ENCODE data around the gene KCNG1.
"Not testable (repeated sequence)": the region's sequence is repeated elsewhere in the genome, so short reads cannot be mapped to it uniquely, and the experiment has no call there.

Gene KCNG1, protein sequence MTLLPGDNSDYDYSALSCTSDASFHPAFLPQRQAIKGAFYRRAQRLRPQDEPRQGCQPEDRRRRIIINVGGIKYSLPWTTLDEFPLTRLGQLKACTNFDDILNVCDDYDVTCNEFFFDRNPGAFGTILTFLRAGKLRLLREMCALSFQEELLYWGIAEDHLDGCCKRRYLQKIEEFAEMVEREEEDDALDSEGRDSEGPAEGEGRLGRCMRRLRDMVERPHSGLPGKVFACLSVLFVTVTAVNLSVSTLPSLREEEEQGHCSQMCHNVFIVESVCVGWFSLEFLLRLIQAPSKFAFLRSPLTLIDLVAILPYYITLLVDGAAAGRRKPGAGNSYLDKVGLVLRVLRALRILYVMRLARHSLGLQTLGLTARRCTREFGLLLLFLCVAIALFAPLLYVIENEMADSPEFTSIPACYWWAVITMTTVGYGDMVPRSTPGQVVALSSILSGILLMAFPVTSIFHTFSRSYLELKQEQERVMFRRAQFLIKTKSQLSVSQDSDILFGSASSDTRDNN

GRCh38 chr20:51022803-51023616, at the start of gene KCNG1:
KCNG1 (minus strand) TSS chr20:51023107; CDS start chr20:51010338, 12,769 bp downstream.
- in situ Hi-C loops (cut with HindIII; ENCODE audit: low sequenced_read_pairs), result loop anchor here (5.0 kb wide), 2 partner anchors 106 to 224 kb away; no protein-coding TSS in a partner anchor

DNA sequence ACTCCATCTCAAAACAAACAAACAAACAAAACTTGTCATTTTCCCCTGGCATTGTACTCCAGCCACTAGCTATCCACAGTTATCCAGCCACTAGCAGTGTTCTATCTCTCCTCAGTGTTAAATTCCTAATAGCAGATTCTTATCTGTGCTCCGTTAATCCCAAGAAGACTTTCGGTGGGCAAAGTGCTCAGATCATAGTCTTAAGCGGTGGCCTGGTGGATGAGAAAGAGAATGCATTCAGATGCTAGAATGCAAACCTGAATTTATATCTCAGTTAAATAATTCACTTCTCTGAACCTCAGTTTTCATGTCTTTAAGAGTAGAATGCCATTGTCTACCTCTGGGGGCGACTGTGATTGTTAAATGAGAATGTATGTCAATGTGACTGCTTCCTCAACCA, 47.7 kb upstream of the KCNG1 start:
- in situ Hi-C loops (cut with HindIII; ENCODE audit: low sequenced_read_pairs), result no loop called here

GRCh38 chr20:51067792-51068191, 44.9 kb upstream of the KCNG1 start:
- in situ Hi-C loops (cut with HindIII; ENCODE audit: low sequenced_read_pairs), result no loop called here

GRCh38 chr20:51065615-51066014, 42.7 kb upstream of the KCNG1 start:
- in situ Hi-C loops (cut with HindIII; ENCODE audit: low sequenced_read_pairs), result no loop called here

GRCh38 chr20:51064137-51064536, 41.2 kb upstream of the KCNG1 start:
- in situ Hi-C loops (cut with HindIII; ENCODE audit: low sequenced_read_pairs), result no loop called here

- in situ Hi-C loops (cut with HindIII; ENCODE audit: low sequenced_read_pairs), result no loop called here
Measured at GRCh38 chr20:51062065-51062464, 39.2 kb upstream of the KCNG1 start.

DNA sequence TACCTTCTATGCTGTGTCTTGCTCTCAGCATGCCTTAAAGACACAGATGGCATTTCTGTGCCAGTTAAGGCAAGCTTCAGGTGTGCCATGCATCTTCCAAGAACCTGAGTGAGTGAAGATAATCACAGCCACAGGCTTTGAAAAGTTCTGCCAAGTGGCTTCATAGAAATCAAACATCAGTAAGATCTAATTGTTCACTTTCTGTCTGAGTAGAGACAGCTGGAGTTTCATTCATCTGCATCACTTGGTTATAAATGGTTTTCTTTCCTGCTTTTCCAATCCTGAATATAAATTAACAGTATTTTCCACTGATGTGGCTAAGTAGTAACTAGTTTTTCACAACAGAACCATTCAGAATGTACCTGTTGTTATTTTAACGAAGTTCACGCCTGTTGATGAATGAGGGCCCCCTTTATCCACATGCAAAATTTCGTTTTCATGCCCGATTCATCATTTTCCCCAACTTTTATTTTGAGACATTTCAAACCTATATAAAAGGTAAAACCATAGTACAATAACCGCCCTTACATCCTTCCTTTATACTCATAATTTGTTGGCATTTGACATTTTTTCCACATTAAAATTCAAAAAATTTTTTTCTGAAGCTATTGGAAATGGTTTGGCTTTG, 38.6 kb upstream of the KCNG1 start:
- in situ Hi-C loops (cut with HindIII; ENCODE audit: low sequenced_read_pairs), result no loop called here

GRCh38 chr20:51060301-51060700, 37.4 kb upstream of the KCNG1 start:
- in situ Hi-C loops (cut with HindIII; ENCODE audit: low sequenced_read_pairs), result no loop called here

DNA sequence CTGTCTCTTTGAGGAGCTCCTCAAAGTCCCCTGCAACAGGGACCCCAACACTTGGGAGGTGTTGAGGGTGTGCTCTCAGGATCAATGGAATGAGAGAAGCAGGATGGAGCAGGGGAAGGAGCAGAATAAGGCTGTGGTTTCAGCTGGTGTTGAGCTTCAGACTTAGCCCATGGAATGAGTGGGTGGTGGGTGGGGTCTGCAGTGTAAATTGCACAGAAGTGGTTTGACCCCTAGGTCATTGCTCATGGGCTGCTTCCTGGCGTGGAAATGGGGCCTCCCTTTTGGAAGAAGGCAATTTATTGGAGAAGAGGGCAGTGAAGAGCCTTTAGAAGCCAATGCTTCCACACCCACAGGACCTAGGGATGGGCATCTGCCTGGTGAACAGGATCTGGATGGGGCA, 37.0 kb upstream of the KCNG1 start:
- in situ Hi-C loops (cut with HindIII; ENCODE audit: low sequenced_read_pairs), result no loop called here

- in situ Hi-C loops (cut with HindIII; ENCODE audit: low sequenced_read_pairs), result no loop called here
Measured at GRCh38 chr20:51058017-51058416, 35.1 kb upstream of the KCNG1 start.

- in situ Hi-C loops (cut with HindIII; ENCODE audit: low sequenced_read_pairs), result loop anchor here (5.0 kb wide), 1 partner anchor 48 kb away; no protein-coding TSS in a partner anchor
Measured at GRCh38 chr20:51054233-51054632, 31.3 kb upstream of the KCNG1 start.

GRCh38 chr20:51050531-51051075, 27.7 kb upstream of the KCNG1 start:
- in situ Hi-C loops (cut with HindIII; ENCODE audit: low sequenced_read_pairs), result loop anchor here (5.0 kb wide), 1 partner anchor 52 kb away; no protein-coding TSS in a partner anchor

DNA sequence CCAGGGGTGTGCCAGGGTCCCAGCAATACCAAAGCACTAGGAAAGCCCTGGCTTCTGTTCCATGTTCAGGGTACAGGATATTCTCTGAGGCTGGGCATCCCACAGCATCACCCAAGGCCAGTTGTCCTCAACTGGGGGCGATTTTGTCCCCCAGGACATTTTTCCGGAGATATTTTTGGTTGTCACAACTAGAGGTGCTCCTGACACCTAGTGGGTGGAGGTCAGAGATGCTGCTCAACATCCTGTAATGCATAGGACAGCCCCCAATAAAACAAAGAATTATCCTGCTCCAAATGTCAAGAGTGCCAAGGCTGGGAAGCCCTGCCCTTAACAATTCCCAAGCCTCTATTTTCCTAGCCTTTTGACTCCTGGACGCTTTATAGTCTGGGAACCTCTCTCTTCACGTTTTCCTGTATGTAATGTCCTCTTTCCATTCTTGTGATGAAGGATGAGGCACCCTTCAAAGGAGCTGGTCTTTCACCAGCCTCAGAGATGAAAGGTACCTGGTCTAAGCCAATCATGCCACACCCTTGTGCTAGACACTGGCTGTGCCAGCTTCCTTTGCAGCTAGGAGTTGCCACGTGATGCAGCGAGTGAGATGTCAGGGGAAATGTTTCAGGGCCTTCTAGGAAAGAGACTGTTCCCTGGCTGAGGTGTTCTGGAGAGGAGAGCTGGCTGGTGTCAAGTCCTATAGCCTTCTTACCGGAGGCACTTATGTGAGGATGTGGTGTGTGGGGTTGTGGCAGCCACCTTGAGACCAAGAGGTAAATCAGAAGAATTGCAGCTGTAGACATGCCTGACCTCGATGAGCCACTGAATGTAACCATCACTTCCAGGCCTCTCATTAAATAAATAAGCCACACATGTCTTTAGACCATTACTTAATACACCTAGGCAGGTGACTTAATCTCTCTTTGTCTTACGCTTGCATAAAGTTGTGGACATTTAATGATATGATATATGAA, 23.4 kb upstream of the KCNG1 start:
- in situ Hi-C loops (cut with HindIII; ENCODE audit: low sequenced_read_pairs), result no loop called here

GRCh38 chr20:51045492-51045891, 22.6 kb upstream of the KCNG1 start:
- in situ Hi-C loops (cut with HindIII; ENCODE audit: low sequenced_read_pairs), result not testable (repeated sequence)

GRCh38 chr20:51044796-51045195, 21.9 kb upstream of the KCNG1 start:
- in situ Hi-C loops (cut with HindIII; ENCODE audit: low sequenced_read_pairs), result no loop called here

DNA sequence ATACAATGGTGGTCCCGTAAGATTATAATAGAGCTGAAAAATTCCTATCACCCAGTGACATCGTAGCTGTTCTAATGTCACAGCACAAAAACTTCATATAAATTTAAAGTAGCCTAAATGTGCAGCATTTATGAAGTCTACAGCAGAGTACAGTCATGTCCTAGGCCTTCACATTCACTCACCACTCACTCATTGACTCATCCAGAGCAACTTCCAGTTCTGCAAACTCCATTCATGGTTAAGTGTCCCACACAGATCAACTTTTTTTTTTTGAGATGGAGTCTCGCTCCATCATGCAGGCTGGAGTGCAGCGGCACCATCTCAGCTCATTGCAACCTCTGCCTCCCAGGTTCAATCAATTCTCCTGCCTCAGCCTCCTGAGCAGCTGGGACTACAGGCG, 20.9 kb upstream of the KCNG1 start:
- in situ Hi-C loops (cut with HindIII; ENCODE audit: low sequenced_read_pairs), result no loop called here

- in situ Hi-C loops (cut with HindIII; ENCODE audit: low sequenced_read_pairs), result no loop called here
Measured at GRCh38 chr20:51042657-51043247, 19.8 kb upstream of the KCNG1 start.

DNA sequence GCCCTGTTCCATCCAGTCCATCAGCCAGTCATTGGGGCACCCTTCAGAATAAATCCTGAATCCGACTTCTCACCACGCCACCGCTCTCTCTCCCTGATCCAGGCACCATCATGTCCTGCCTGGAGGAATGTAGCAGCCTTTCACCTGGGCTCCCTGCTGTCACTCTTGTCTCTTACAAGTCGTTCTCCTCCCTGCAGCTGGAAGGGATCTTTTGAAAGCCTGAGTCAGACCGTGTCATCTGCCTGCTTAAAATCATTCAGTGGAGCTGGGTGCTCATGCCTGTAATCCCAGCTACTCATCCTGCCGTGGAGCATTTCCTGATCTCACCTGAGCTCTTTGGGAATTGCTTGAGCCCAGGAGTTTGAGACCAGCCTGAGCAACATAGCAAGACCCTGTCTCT, 19.2 kb upstream of the KCNG1 start:
- in situ Hi-C loops (cut with HindIII; ENCODE audit: low sequenced_read_pairs), result no loop called here

DNA sequence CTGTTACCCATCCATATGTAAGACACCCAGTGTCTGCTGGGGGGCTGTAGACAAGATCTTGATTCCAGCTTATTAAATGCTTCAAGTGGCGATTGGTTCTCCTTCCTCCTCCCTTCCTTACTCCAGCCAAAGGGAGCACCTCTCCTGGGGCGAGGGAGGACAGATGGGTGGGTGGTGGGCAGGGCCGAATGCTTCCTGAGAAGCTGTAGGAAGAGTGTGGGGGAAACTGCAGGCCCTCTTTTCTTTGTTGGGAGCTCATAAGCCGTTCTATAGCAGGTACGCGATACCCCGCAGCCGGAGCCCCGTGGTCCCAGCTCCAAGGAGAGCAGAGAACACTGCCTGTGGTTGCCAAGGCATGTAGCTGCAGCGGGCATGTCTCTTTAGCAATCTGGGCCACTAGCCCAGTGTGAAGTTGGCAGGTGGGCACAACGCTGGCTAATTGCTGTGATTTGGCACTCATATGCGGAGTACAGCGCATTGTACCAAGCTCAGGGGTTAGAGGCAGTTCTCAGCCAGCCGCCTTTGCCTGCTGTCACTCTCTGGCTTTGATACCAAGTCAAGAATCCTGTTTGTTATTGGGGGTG, 14.7 kb upstream of the KCNG1 start:
- in situ Hi-C loops (cut with HindIII; ENCODE audit: low sequenced_read_pairs), result no loop called here
